AG04449 (cell line): ENCODE data around the gene AJUBA.
A peak's percentile ranks its signal among the peaks of the same experiment; 100 is the strongest.

Experiments used
- CTCF ChIA-PET: fragments of 350-600 bp; formaldehyde crosslinking; extraction: SDS; loops from one replicate; lab custom pipeline; 2021; ENCODE audit warnings: antibody characterized with exemption; lab: Yijun Ruan, JAX
- POLR2A ChIA-PET: fragments of 400-600, 350-600 bp; formaldehyde crosslinking; extraction: SDS; loops from one replicate; lab custom pipeline; 2020; ENCODE audit warnings: antibody characterized with exemption, inconsistent platforms; lab: Yijun Ruan, JAX
- DNase-seq: peaks from one replicate; pipeline ENCODE4 v3.0.0-alpha.2; 2010; ENCODE audit warnings: low read depth, low spot score
- H3K4me3 ChIP-seq: 2 replicates; pipeline ENCODE4 v1.5.1; 2011; ENCODE audit warnings: low read depth, mild to moderate bottlenecking, control low read depth, low read length
- CTCF ChIP-seq: IDR thresholded peaks from one replicate; pipeline ENCODE4 v1.5.1; 2011; ENCODE audit warnings: mild to moderate bottlenecking, moderate library complexity, low read length, control low read depth, inconsistent platforms; ENCODE audit not compliant: insufficient read depth; ENCODE audit errors: missing control alignments

Gene AJUBA

GRCh38 chr14:22982477-22983245 lies at the start of gene AJUBA:
AJUBA (minus strand) TSS chr14:22982551; CDS start chr14:22982266, 285 bp downstream.
- DNase-seq: peak; percentile 62
- H3K4me3 ChIP-seq: peak within 1 kb of the TSS; percentile 91
- ChIA-PET CTCF (interaction anchor here (0.7 to 32.7 kb wide), 26 partner anchors 8 to 427 kb away, joined by 3 to 1423 read pairs (median 7); partner anchors contain the start of genes CDH24, HAUS4, PRMT5 and PSMB11), POLR2A (interaction anchor here (0.5 to 3.4 kb wide), 10 partner anchors 10 to 113 kb away, joined by 3 to 24 read pairs (median 6); partner anchors contain the start of genes ACIN1, C14orf119, HAUS4 and PRMT5)
- no peak for TF ChIP-seq CTCF

DNA sequence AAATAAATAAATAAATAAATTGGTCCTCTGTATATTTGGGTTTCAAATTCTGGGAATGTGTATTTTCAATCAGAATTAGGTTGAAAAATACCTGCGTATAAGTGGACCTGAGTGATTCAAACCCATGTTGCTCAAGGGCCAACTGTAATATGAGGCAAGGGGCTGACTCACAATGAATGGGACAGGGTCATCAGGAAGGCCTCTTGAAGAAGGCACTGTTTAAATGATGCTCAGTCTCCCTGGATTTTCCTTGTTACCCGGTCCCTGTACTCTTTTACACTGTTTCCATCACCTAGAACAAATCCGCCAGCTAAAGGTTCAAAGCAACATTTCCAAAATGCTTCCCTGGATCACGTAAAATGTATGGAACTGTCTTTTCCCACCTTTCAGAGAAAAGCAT lies 48.6 kb upstream of the AJUBA start:
- CTCF ChIA-PET: interaction anchor here (0.6 to 1.8 kb wide), 5 partner anchors 10 to 46 kb away, joined by 3 to 8 read pairs (median 4); no protein-coding TSS in a partner anchor
- POLR2A ChIA-PET: no interaction called here
- no peak for DNase-seq
- TF ChIP-seq CTCF: no peak
- H3K4me3 ChIP-seq: no peak overlapping the region

GRCh38 chr14:23028799-23029198 lies 46.4 kb upstream of the AJUBA start:
- TF ChIP-seq CTCF: no peak
- CTCF ChIA-PET: interaction anchor here (0.7 to 2.0 kb wide), 9 partner anchors 13 to 80 kb away, joined by 3 to 9 read pairs (median 4); partner anchors contain the start of gene PSMB11
- POLR2A ChIA-PET: no interaction called here
- no peak for DNase-seq
- H3K4me3 ChIP-seq: no peak overlapping the region

DNA sequence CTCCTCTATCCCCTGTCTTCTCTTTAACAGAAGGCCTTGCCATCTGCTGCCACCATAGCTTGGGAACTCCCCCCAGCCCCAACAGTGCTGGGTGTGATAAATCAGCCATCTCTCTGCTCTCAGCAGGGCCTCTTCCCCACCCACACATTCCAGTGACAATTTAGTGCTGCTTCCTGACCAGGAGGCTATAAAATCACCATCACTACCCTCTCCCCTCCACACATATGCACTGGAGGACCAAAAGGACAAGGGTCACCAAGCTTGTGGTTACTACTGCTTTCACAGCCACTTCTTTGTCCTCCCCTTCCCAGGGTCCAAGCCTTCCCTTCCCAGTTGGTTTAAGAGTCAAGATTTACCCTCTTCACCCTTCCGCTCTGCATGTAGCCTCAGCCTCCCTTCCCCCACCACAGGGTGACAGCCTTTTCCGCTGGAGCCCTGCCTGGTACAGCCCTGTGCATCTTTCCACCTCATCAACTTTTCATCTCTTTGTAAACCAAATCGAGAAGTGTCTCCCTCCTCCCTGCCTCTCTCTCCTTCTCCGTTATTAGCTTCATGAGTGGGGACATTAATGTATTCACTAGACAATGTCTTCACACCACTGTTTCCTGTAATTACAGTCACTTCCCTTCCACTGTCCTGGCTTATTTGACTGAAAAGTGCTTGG lies 42.9 kb upstream of the AJUBA start:
- no peak overlapping the region for H3K4me3 ChIP-seq
- no peak for TF ChIP-seq CTCF
- no peak for DNase-seq
- ChIA-PET POLR2A (interaction anchor here (1.0 to 3.1 kb wide), 2 partner anchors 9 to 18 kb away, joined by 3 to 13 read pairs; no protein-coding TSS in a partner anchor), CTCF (interaction anchor here (0.6 to 3.2 kb wide), 8 partner anchors 13 to 95 kb away, joined by 3 to 17 read pairs (median 6); partner anchors contain the start of gene AJUBA)

GRCh38 chr14:23024612-23025075 lies 42.3 kb upstream of the AJUBA start:
- no peak for TF ChIP-seq CTCF
- no peak overlapping the region for H3K4me3 ChIP-seq
- ChIA-PET POLR2A (interaction anchor here (1.0 to 3.1 kb wide), 2 partner anchors 9 to 18 kb away, joined by 3 to 13 read pairs; no protein-coding TSS in a partner anchor), CTCF (interaction anchor here (0.9 to 3.2 kb wide), 11 partner anchors 9 to 468 kb away, joined by 3 to 17 read pairs (median 5); partner anchors contain the start of gene AJUBA)
- no peak for DNase-seq
